ENCODE results near the gene SGIP1.

GRCh38 chr1:66526991-66527390 is 7.0 kb upstream of the SGIP1 start:
- TF ChIP-seq, protein P1, sequence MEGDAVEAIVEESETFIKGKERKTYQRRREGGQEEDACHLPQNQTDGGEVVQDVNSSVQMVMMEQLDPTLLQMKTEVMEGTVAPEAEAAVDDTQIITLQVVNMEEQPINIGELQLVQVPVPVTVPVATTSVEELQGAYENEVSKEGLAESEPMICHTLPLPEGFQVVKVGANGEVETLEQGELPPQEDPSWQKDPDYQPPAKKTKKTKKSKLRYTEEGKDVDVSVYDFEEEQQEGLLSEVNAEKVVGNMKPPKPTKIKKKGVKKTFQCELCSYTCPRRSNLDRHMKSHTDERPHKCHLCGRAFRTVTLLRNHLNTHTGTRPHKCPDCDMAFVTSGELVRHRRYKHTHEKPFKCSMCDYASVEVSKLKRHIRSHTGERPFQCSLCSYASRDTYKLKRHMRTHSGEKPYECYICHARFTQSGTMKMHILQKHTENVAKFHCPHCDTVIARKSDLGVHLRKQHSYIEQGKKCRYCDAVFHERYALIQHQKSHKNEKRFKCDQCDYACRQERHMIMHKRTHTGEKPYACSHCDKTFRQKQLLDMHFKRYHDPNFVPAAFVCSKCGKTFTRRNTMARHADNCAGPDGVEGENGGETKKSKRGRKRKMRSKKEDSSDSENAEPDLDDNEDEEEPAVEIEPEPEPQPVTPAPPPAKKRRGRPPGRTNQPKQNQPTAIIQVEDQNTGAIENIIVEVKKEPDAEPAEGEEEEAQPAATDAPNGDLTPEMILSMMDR (conservative IDR thresholded peaks at IDR 0.05; ENCODE audit: low read depth, low read length), result no peak
- no peak for TF ChIP-seq EZH2 (IDR thresholded peaks at IDR 0.05; ENCODE audit: borderline replicate concordance, low read depth, low read length, poor library complexity, severe bottlenecking)
